Loucy (cell line): ENCODE results near the gene ATP8A2.

Experiments
- CTCF ChIP-seq: fragments of 200-600 bp; sonication (generic); conservative IDR thresholded peaks from 2 replicates; pipeline ENCODE4 v1.5.1; 2014; ENCODE audit warnings: mild to moderate bottlenecking, antibody characterized with exemption, low read length
- EZH2phosphoT487 ChIP-seq: fragments of 200-600 bp; IDR thresholded peaks from 2 replicates; pipeline ENCODE4 v1.6.1; 2018; ENCODE audit warnings: antibody characterized with exemption, mild to moderate bottlenecking, moderate library complexity, borderline replicate concordance

GRCh38 chr13:25977216-25977615, 605.4 kb downstream of the ATP8A2 start:
- no peak for TF ChIP-seq CTCF
- TF ChIP-seq EZH2phosphoT487 = no peak
